Measurements from ENCODE around the gene VRK3.
"Not testable (repeated sequence)": the region's sequence is repeated elsewhere in the genome, so short reads cannot be mapped to it uniquely, and the experiment has no call there.

VRK3 gene

GRCh38 chr19:50025022-50025793, at the start of gene VRK3:
TSS of gene VRK3 (minus strand) at chr19:50025372. CDS start at chr19:50016162, 9,210 bp downstream.
- peak; percentile 99 for DNase-seq

- DNase-seq, result not testable (repeated sequence)
These were observed 43.2 kb upstream of the VRK3 start for GRCh38 chr19:50068382-50068781.

GRCh38 chr19:50067575-50067974, 42.4 kb upstream of the VRK3 start:
- DNase-seq, result no peak

- DNase-seq, result no peak
These were observed 40.8 kb upstream of the VRK3 start for GRCh38 chr19:50065938-50066337.

GRCh38 chr19:50061650-50062049, 36.5 kb upstream of the VRK3 start:
- DNase-seq, result no peak

GRCh38 chr19:50060107-50060506, 34.9 kb upstream of the VRK3 start:
- DNase-seq, result no peak

GRCh38 chr19:50059045-50059444, 33.9 kb upstream of the VRK3 start:
- DNase-seq, result no peak

GRCh38 chr19:50058425-50058824, 33.3 kb upstream of the VRK3 start:
- DNase-seq, result no peak

GRCh38 chr19:50053119-50053518, 27.9 kb upstream of the VRK3 start:
- no peak for DNase-seq

- DNase-seq, result no peak
These were observed 26.8 kb upstream of the VRK3 start for GRCh38 chr19:50051964-50052363.

GRCh38 chr19:50051228-50051895, 26.2 kb upstream of the VRK3 start:
- DNase-seq, result not testable (repeated sequence)

- DNase-seq, result peak; percentile 77
These were observed 25.4 kb upstream of the VRK3 start for GRCh38 chr19:50050406-50051227.

GRCh38 chr19:50047671-50048070, 22.5 kb upstream of the VRK3 start:
- no peak for DNase-seq

GRCh38 chr19:50046649-50047503, 21.7 kb upstream of the VRK3 start:
- peak; percentile 48 for DNase-seq

- no peak for DNase-seq
These were observed 19.8 kb upstream of the VRK3 start for GRCh38 chr19:50044922-50045321.

- DNase-seq, result no peak
These were observed 18.8 kb upstream of the VRK3 start for GRCh38 chr19:50043967-50044366.

GRCh38 chr19:50042363-50043024, 17.3 kb upstream of the VRK3 start:
- DNase-seq, result no peak

- no peak for DNase-seq
These were observed 15.8 kb upstream of the VRK3 start for GRCh38 chr19:50040967-50041366.

- DNase-seq, result no peak
These were observed 14.8 kb upstream of the VRK3 start for GRCh38 chr19:50039968-50040367.

GRCh38 chr19:50036908-50037307, 11.7 kb upstream of the VRK3 start:
- DNase-seq, result no peak

- no peak for DNase-seq
These were observed 5.8 kb upstream of the VRK3 start for GRCh38 chr19:50030937-50031336.

- no peak for DNase-seq
These were observed 5.1 kb upstream of the VRK3 start for GRCh38 chr19:50030225-50030624.
